ENCODE data around the gene PLCH1. TPM values are rescaled to one million over a fixed set of nuclear protein-coding genes. Genes with fewer than 3 reads are reported as not detected.

The PLCH1 gene
- 1.9 TPM for polyA plus RNA-seq (2013, experiment 1 of 2)
- polyA plus RNA-seq (2013, experiment 2 of 2) = 1.7 TPM

- Histone ChIP-seq H3K9me3 (ENCODE audit: control insufficient read depth, low read length) (no peaks in the 10 kb centered on the region), H3K36me3 (ENCODE audit: control insufficient read depth, insufficient read depth, low read length) (no peaks in the 10 kb centered on the region), H3K4me3 (ENCODE audit: extremely low read depth, insufficient read depth, low read length, poor library complexity, severe bottlenecking) (peak within 1 kb of the TSS; percentile 67), H3K4me1 (ENCODE audit: control insufficient read depth, insufficient read depth, low read length, poor library complexity, severe bottlenecking) (peaks cover 3% of the 10 kb centered on the region), H3K27ac (ENCODE audit: low read depth, low read length, severe bottlenecking) (no peak within 1 kb of the TSS)
- 2 to 5% methylated on average over 18 to 20 of the region's 33 CpGs for WGBS, 2 experiments (ENCODE audit: insufficient coverage in 2 of 2)
Observed at GRCh38 chr3:155744626-155745324, at the start of gene PLCH1. Gene PLCH1 (minus strand): TSS chr3:155745071. CDS start chr3:155704224, 40,847 bp downstream.

GRCh38 chr3:155792532-155792931 is 47.7 kb upstream of the PLCH1 start:
- Histone ChIP-seq H3K9me3 (ENCODE audit: control insufficient read depth, low read length) (no peaks in the 10 kb centered on the region), H3K36me3 (ENCODE audit: control insufficient read depth, insufficient read depth, low read length) (no peaks in the 10 kb centered on the region), H3K27ac (ENCODE audit: low read depth, low read length, severe bottlenecking) (no peak overlapping the region), H3K4me1 (ENCODE audit: control insufficient read depth, insufficient read depth, low read length, poor library complexity, severe bottlenecking) (no peaks in the 10 kb centered on the region), H3K4me3 (ENCODE audit: extremely low read depth, insufficient read depth, low read length, poor library complexity, severe bottlenecking) (no peak overlapping the region)
- WGBS, 2 experiments (ENCODE audit: insufficient coverage in 2 of 2) = no CpG with 5 or more reads among the region's 1 CpG

GRCh38 chr3:155791190-155791589 is 46.3 kb upstream of the PLCH1 start:
- no peak overlapping the region for H3K4me3 ChIP-seq (ENCODE audit: extremely low read depth, insufficient read depth, low read length, poor library complexity, severe bottlenecking)
- 94 to 100% methylated on average over 1 to 2 of the region's 2 CpGs for WGBS, 2 experiments (ENCODE audit: insufficient coverage in 2 of 2)
- H3K9me3 ChIP-seq (ENCODE audit: control insufficient read depth, low read length) = no peaks in the 10 kb centered on the region
- H3K36me3 ChIP-seq (ENCODE audit: control insufficient read depth, insufficient read depth, low read length) = no peaks in the 10 kb centered on the region
- H3K4me1 ChIP-seq (ENCODE audit: control insufficient read depth, insufficient read depth, low read length, poor library complexity, severe bottlenecking) = no peaks in the 10 kb centered on the region
- H3K27ac ChIP-seq (ENCODE audit: low read depth, low read length, severe bottlenecking) = no peak overlapping the region

GRCh38 chr3:155790272-155790925 is 45.5 kb upstream of the PLCH1 start:
- H3K4me1 ChIP-seq (ENCODE audit: control insufficient read depth, insufficient read depth, low read length, poor library complexity, severe bottlenecking) = no peaks in the 10 kb centered on the region
- H3K9me3 ChIP-seq (ENCODE audit: control insufficient read depth, low read length) = no peaks in the 10 kb centered on the region
- H3K27ac ChIP-seq (ENCODE audit: low read depth, low read length, severe bottlenecking) = no peak overlapping the region
- H3K4me3 ChIP-seq (ENCODE audit: extremely low read depth, insufficient read depth, low read length, poor library complexity, severe bottlenecking) = no peak overlapping the region
- 85% methylated on average over 2 to 3 of the region's 4 CpGs for WGBS, 2 experiments (ENCODE audit: insufficient coverage in 2 of 2)
- H3K36me3 ChIP-seq (ENCODE audit: control insufficient read depth, insufficient read depth, low read length) = no peaks in the 10 kb centered on the region

- Histone ChIP-seq H3K9me3 (ENCODE audit: control insufficient read depth, low read length) (peaks cover 7% of the 10 kb centered on the region), H3K36me3 (ENCODE audit: control insufficient read depth, insufficient read depth, low read length) (no peaks in the 10 kb centered on the region), H3K4me1 (ENCODE audit: control insufficient read depth, insufficient read depth, low read length, poor library complexity, severe bottlenecking) (no peaks in the 10 kb centered on the region), H3K4me3 (ENCODE audit: extremely low read depth, insufficient read depth, low read length, poor library complexity, severe bottlenecking) (no peak overlapping the region), H3K27ac (ENCODE audit: low read depth, low read length, severe bottlenecking) (no peak overlapping the region)
Observed at GRCh38 chr3:155785662-155786295, 40.9 kb upstream of the PLCH1 start.

GRCh38 chr3:155782390-155782953 is 37.6 kb upstream of the PLCH1 start:
- 83% methylated on average over 1 of the region's 1 CpG; no CpG with 5 or more reads in 1 of the 2 experiments for WGBS, 2 experiments (ENCODE audit: insufficient coverage in 2 of 2)
- no peaks in the 10 kb centered on the region for H3K36me3 ChIP-seq (ENCODE audit: control insufficient read depth, insufficient read depth, low read length)
- H3K9me3 ChIP-seq (ENCODE audit: control insufficient read depth, low read length) = peaks cover 7% of the 10 kb centered on the region
- no peaks in the 10 kb centered on the region for H3K4me1 ChIP-seq (ENCODE audit: control insufficient read depth, insufficient read depth, low read length, poor library complexity, severe bottlenecking)
- H3K27ac ChIP-seq (ENCODE audit: low read depth, low read length, severe bottlenecking) = no peak overlapping the region
- no peak overlapping the region for H3K4me3 ChIP-seq (ENCODE audit: extremely low read depth, insufficient read depth, low read length, poor library complexity, severe bottlenecking)

- Histone ChIP-seq H3K27ac (ENCODE audit: low read depth, low read length, severe bottlenecking) (no peak overlapping the region), H3K4me3 (ENCODE audit: extremely low read depth, insufficient read depth, low read length, poor library complexity, severe bottlenecking) (no peak overlapping the region), H3K36me3 (ENCODE audit: control insufficient read depth, insufficient read depth, low read length) (no peaks in the 10 kb centered on the region)
Observed at GRCh38 chr3:155780291-155780690, 35.4 kb upstream of the PLCH1 start.

GRCh38 chr3:155778462-155778861 is 33.6 kb upstream of the PLCH1 start:
- no peaks in the 10 kb centered on the region for H3K4me1 ChIP-seq (ENCODE audit: control insufficient read depth, insufficient read depth, low read length, poor library complexity, severe bottlenecking)
- peaks cover 7% of the 10 kb centered on the region for H3K9me3 ChIP-seq (ENCODE audit: control insufficient read depth, low read length)
- no peak overlapping the region for H3K4me3 ChIP-seq (ENCODE audit: extremely low read depth, insufficient read depth, low read length, poor library complexity, severe bottlenecking)
- no peak overlapping the region for H3K27ac ChIP-seq (ENCODE audit: low read depth, low read length, severe bottlenecking)
- no peaks in the 10 kb centered on the region for H3K36me3 ChIP-seq (ENCODE audit: control insufficient read depth, insufficient read depth, low read length)

More at GRCh38 chr3:155780291-155780690, 35.4 kb upstream of the PLCH1 start:
- no peaks in the 10 kb centered on the region for H3K4me1 ChIP-seq (ENCODE audit: control insufficient read depth, insufficient read depth, low read length, poor library complexity, severe bottlenecking)
- H3K9me3 ChIP-seq (ENCODE audit: control insufficient read depth, low read length) = peaks cover 7% of the 10 kb centered on the region

- H3K27ac ChIP-seq (ENCODE audit: low read depth, low read length, severe bottlenecking) = no peak overlapping the region
- no peaks in the 10 kb centered on the region for H3K4me1 ChIP-seq (ENCODE audit: control insufficient read depth, insufficient read depth, low read length, poor library complexity, severe bottlenecking)
- no CpG with 5 or more reads among the region's 1 CpG for WGBS, 2 experiments (ENCODE audit: insufficient coverage in 2 of 2)
- H3K9me3 ChIP-seq (ENCODE audit: control insufficient read depth, low read length) = peaks cover 7% of the 10 kb centered on the region
- H3K4me3 ChIP-seq (ENCODE audit: extremely low read depth, insufficient read depth, low read length, poor library complexity, severe bottlenecking) = no peak overlapping the region
- H3K36me3 ChIP-seq (ENCODE audit: control insufficient read depth, insufficient read depth, low read length) = no peaks in the 10 kb centered on the region
Observed at GRCh38 chr3:155772801-155773200, 27.9 kb upstream of the PLCH1 start.

GRCh38 chr3:155771126-155771525 is 26.3 kb upstream of the PLCH1 start:
- WGBS, 2 experiments (ENCODE audit: insufficient coverage in 2 of 2) = 83 to 95% methylated on average over 3 to 4 of the region's 6 CpGs
- Histone ChIP-seq H3K4me1 (ENCODE audit: control insufficient read depth, insufficient read depth, low read length, poor library complexity, severe bottlenecking) (no peaks in the 10 kb centered on the region), H3K36me3 (ENCODE audit: control insufficient read depth, insufficient read depth, low read length) (no peaks in the 10 kb centered on the region), H3K9me3 (ENCODE audit: control insufficient read depth, low read length) (peaks cover 7% of the 10 kb centered on the region), H3K4me3 (ENCODE audit: extremely low read depth, insufficient read depth, low read length, poor library complexity, severe bottlenecking) (no peak overlapping the region), H3K27ac (ENCODE audit: low read depth, low read length, severe bottlenecking) (no peak overlapping the region)
